GM12878 (cell line): ENCODE measurements around the gene ALDH1L1. TPM values are rescaled to one million over a fixed set of nuclear protein-coding genes. Genes with fewer than 3 reads are reported as not detected.

Experiments
- ATAC-seq: fragments of 200-7000 bp; cut with Tn5 transposase; 3 replicates; pipeline ENCODE4 v1.9.1; 2020; ENCODE audit warnings: mild to moderate bottlenecking, moderate library complexity
- BruUV-seq: library from RNA; stranded (reverse); fragments of 400-500 nt; replicated peaks from 2 replicates; lab custom pipeline; 2021; lab: Mats Ljungman, UMichigan
- CTCF ChIA-PET: fragments of 300-600 bp; sonication (Branson Sonifier 250); formaldehyde crosslinking; extraction: SDS; loops from one replicate; lab custom pipeline; 2021; ENCODE audit warnings: inconsistent platforms; lab: Yijun Ruan, JAX
- POLR2A ChIA-PET: fragments of 350-600 bp; formaldehyde crosslinking; extraction: SDS; loops from one replicate; lab custom pipeline; 2021; ENCODE audit warnings: inconsistent platforms; lab: Charles Lee
- RAD21 ChIA-PET: fragments of 300-600 bp; sonication (Branson Sonifier 250); formaldehyde crosslinking; loops from one replicate; lab custom pipeline; 2023; ENCODE audit warnings: antibody characterized with exemption; ENCODE audit not compliant: unreplicated experiment; lab: Charles Lee
- SMC1A ChIA-PET: fragments of 300-600 bp; sonication (Branson Sonifier 250); formaldehyde crosslinking; loops from one replicate; lab custom pipeline; 2023; ENCODE audit not compliant: unreplicated experiment, uncharacterized antibody; lab: Charles Lee
- DNase-seq: peaks from one replicate; pipeline ENCODE4 v3.0.0-alpha.2; 2011; ENCODE audit warnings: low read depth, low spot score
- FAIRE-seq: peaks from 3 replicates; lab custom pipeline; 2011; peaks lifted over from hg19 to GRCh38; lab: Jason Lieb, UNC
- H2AFZ ChIP-seq: 2 replicates; pipeline ENCODE4 v1.6.0; 2011; ENCODE audit warnings: low read depth, low read length, control low read depth; ENCODE audit not compliant: control insufficient read depth
- H3K27ac ChIP-seq: 2 replicates; pipeline ENCODE4 v1.5.1; 2011; ENCODE audit warnings: control low read depth; ENCODE audit not compliant: control insufficient read depth, insufficient read depth
- H3K27me3 ChIP-seq, 2 experiments: replicated peaks in 1 of 2; 2 replicates each; pipeline versions ENCODE4 v1.6.0 to v1.6.1; 2011; ENCODE audit warnings: low read length in 1 of 2; ENCODE audit not compliant: control insufficient read depth in 2 of 2, insufficient read depth in 2 of 2
- H3K36me3 ChIP-seq, 2 experiments: 2 replicates each; pipeline ENCODE4 v1.5.1; 2011; ENCODE audit warnings: low read length in 1 of 2; ENCODE audit not compliant: control insufficient read depth in 2 of 2, insufficient read depth in 2 of 2
- H3K4me1 ChIP-seq: 2 replicates; pipeline ENCODE4 v1.6.1; 2011; ENCODE audit warnings: mild to moderate bottlenecking, low read length, moderate library complexity, mixed read lengths; ENCODE audit not compliant: control insufficient read depth, insufficient read depth
- H3K4me2 ChIP-seq: 2 replicates; pipeline ENCODE4 v1.6.0; 2011; ENCODE audit warnings: control low read depth; ENCODE audit not compliant: control insufficient read depth, insufficient read depth
- H3K4me3 ChIP-seq: fragments of 200-600 bp; sonication (generic); 2 replicates; pipeline ENCODE4 v1.5.1; 2016
- H3K79me2 ChIP-seq: 2 replicates; pipeline ENCODE4 v1.6.0; 2011; ENCODE audit warnings: low read length; ENCODE audit not compliant: control insufficient read depth, insufficient read depth
- H3K9ac ChIP-seq: 2 replicates; pipeline ENCODE4 v1.8.0; 2011; ENCODE audit warnings: low read length, control low read depth, mixed read lengths; ENCODE audit not compliant: control insufficient read depth, insufficient read depth
- H3K9me3 ChIP-seq: replicated peaks from 3 replicates; pipeline ENCODE4 v1.5.1; 2011; ENCODE audit warnings: mild to moderate bottlenecking, low read length; ENCODE audit not compliant: control insufficient read depth, insufficient read depth
- H4K20me1 ChIP-seq: 2 replicates; pipeline ENCODE4 v1.6.0; 2011; ENCODE audit not compliant: control insufficient read depth, insufficient read depth
- MTA2 ChIP-seq: fragments of 450-650 bp; IDR thresholded peaks from 2 replicates; pipeline ENCODE4 v1.6.1; 2016; ENCODE audit warnings: low read depth, mild to moderate bottlenecking, moderate library complexity
- STAT3 ChIP-seq: IDR thresholded peaks from 2 replicates; pipeline ENCODE4 v1.6.1; 2011; ENCODE audit warnings: low read depth, low read length, improper control_type of control experiment
- TARDBP ChIP-seq: IDR thresholded peaks from 2 replicates; pipeline ENCODE4 v1.6.1; 2016; ENCODE audit warnings: borderline replicate concordance
- ZNF274 ChIP-seq: IDR thresholded peaks from one replicate; pipeline ENCODE4 v1.8.0; 2011; ENCODE audit not compliant: insufficient read length, insufficient read depth
- WGBS: methylation state at CpG from one replicate; pipeline ENCODE4 v1.1.6; 2016; ENCODE audit warnings: low lambda C conversion rate; ENCODE audit not compliant: insufficient replicate concordance, insufficient coverage; ENCODE audit errors: missing lambda C conversion rate; 5-methylcytosine and 5-hydroxymethylcytosine counted together
- in situ Hi-C: fragments of 300-500 bp; cut with MboI; formaldehyde crosslinking; loops from 9 replicates; pipeline ENCODE4 v1.14.3; 2018; ENCODE audit warnings: mixed read lengths
- intact Hi-C: fragments of 100-400 bp; cut with micrococcal nuclease; formaldehyde crosslinking; loops from one replicate; pipeline ENCODE4 v1.14.2; 2022; ENCODE audit not compliant: unreplicated experiment
- polyA plus RNA-seq, 11 experiments: library from polyadenylated mRNA; depleted of rRNA in 4 of 11; unstranded in 6 of 11; stranded (reverse) in 5 of 11; fragments of >200 nt; fragmentation: Nextera tagmentation in 4 of 11; fragmentation: Illumina TruSeq in 1 of 11; extraction: Ambion mirVana in 4 of 11; extraction: Trizol in 1 of 11; gene quantifications; 1 replicate in 1 of 11; 2 replicates in 10 of 11; pipeline versions ENCODE4 v1.2.1 to v1.2.3, GENCODE V29; 2011 to 2016; ENCODE audit warnings: inconsistent platforms in 2 of 11, missing spikeins in 2 of 11, low read depth in 1 of 11
- total RNA-seq, 4 experiments: library from RNA; depleted of rRNA in 3 of 4; stranded (reverse); fragments of >200 nt in 3 of 4; fragmentation: Illumina TruSeq in 1 of 4; extraction: Trizol in 1 of 4; gene quantifications; 2 replicates each; pipeline versions ENCODE4 v1.2.1 to v1.2.3, GENCODE V29; 2013 to 2021
- TF ChIP-seq, protein P1 (sequence below): fragments of 450-650 bp; IDR thresholded peaks from 2 replicates; pipeline ENCODE4 v1.6.1; 2017; ENCODE audit warnings: mild to moderate bottlenecking, low read depth, inconsistent platforms; ENCODE audit not compliant: poor library complexity, severe bottlenecking
- TF ChIP-seq, protein P2 (sequence below): IDR thresholded peaks from 2 replicates; pipeline ENCODE4 v1.6.1; 2012; ENCODE audit warnings: low read depth, low read length, improper control_type of control experiment

The ALDH1L1 gene
- total and polyA plus RNA-seq, 10 of the 15 experiments (the other 5 are each of a cell fraction or from before 2014, with no cell fraction given): 0.04 to 18.2 (median 0.45) TPM

DNA sequence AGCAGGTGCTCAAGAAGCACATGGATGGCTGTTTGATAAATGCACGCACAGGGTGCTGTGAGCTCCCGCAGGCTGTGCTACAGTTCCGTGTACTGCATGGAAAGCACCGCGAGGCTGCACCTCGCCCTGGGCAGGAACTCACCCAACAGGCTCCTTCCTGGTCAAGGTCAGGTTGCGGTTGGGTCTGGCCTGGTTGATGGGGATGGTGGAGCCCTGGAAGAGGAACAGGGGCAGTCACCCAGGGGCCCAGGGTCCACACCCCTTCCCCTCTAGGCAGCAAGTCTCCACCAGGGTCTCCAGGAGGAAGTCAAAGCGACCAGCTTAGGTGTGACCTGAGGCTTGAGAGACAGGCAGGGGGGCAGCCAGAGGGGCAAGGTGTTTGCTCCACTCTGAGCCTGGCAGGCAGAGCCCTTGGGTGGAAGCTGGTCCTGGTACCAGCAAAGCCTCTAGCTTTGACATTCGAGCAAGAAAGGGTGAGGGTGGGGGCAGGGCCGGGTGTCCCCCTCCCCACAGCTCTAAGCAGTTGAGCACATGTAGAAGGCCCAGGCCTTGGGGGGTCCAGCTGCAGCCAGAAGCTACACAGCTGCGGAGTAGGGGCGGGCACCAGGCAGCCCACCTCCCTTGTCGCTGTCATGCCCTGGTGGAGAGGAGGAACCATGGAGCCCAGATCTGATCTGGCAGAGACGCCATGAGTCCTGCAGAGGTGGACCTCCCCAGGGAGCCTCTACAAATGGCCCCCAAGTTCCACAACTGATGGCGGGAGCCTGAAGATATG is 50.1 kb downstream of the ALDH1L1 start:
- Histone ChIP-seq H3K9me3 (no peaks in the 10 kb centered on the region), H3K4me3 (no peak overlapping the region), H3K9ac (no peak overlapping the region), H3K4me2 (no peak overlapping the region), H3K27ac (no peak overlapping the region), H3K27me3 (peaks cover 0 to 2% of the 10 kb centered on the region in 2 experiments; a peak in 1 of 4 replicates), H3K4me1 (no peaks in the 10 kb centered on the region), H3K36me3 (no peaks in the 10 kb centered on the region), H3K79me2 (no peaks in the 10 kb centered on the region), H2AFZ (no peak overlapping the region), H4K20me1 (no peaks in the 10 kb centered on the region)
- ChIA-PET CTCF (no interaction called here), RAD21 (no interaction called here), POLR2A (no interaction called here), SMC1A (interaction anchor here (0.7 kb wide), 1 partner anchor 56 kb away, joined by 3 read pairs; no protein-coding TSS in a partner anchor)
- DNase-seq (no peak), FAIRE-seq (no peak), ATAC-seq (no peak)
- 41% methylated on average over 15 of the region's 15 CpGs for WGBS
- BruUV-seq: no TSS peak
- intact Hi-C loops: loop anchor here (10.0 kb wide), 1 partner anchor 1415 kb away; no protein-coding TSS in a partner anchor
- in situ Hi-C loops: loop anchor here (10.0 kb wide), 1 partner anchor 265 kb away; the partner anchor contains the start of gene CFAP100
- TF ChIP-seq TARDBP (no peak), STAT3 (no peak), ZNF274 (no peak), MTA2 (no peak)
- TF ChIP-seq, protein P1, sequence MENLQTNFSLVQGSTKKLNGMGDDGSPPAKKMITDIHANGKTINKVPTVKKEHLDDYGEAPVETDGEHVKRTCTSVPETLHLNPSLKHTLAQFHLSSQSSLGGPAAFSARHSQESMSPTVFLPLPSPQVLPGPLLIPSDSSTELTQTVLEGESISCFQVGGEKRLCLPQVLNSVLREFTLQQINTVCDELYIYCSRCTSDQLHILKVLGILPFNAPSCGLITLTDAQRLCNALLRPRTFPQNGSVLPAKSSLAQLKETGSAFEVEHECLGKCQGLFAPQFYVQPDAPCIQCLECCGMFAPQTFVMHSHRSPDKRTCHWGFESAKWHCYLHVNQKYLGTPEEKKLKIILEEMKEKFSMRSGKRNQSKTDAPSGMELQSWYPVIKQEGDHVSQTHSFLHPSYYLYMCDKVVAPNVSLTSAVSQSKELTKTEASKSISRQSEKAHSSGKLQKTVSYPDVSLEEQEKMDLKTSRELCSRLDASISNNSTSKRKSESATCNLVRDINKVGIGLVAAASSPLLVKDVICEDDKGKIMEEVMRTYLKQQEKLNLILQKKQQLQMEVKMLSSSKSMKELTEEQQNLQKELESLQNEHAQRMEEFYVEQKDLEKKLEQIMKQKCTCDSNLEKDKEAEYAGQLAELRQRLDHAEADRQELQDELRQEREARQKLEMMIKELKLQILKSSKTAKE: no peak
- TF ChIP-seq, protein P2, sequence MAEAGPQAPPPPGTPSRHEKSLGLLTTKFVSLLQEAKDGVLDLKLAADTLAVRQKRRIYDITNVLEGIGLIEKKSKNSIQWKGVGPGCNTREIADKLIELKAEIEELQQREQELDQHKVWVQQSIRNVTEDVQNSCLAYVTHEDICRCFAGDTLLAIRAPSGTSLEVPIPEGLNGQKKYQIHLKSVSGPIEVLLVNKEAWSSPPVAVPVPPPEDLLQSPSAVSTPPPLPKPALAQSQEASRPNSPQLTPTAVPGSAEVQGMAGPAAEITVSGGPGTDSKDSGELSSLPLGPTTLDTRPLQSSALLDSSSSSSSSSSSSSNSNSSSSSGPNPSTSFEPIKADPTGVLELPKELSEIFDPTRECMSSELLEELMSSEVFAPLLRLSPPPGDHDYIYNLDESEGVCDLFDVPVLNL: no peak
